ENCODE measurements around the gene PADI1.

The PADI1 gene

DNA sequence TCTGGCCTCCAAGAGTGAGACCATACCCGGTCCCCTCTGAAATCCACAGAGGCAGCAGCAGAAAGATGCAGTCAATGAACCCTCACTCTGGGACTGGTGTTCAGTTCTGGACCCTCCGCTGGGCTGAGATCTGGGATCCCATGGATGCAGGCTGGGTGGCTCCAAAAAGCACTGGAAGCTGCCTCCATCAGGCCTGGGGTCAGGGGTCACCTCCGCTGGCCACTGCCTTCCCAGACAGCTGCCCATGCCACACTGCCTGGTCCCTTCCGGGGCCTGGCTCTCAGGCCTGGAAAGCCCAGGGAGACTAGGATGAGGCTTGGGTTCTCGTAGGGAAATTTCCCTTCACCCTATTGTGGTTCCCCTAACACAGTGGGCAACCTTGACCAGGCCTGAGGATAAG, 81.7 kb downstream of the PADI1 start:
- Histone ChIP-seq H3K27me3 (ENCODE audit: low read length) (no peaks in the 10 kb centered on the region), H3K79me2 (ENCODE audit: insufficient read depth, low read length) (no peaks in the 10 kb centered on the region), H3K36me3 (ENCODE audit: low read length) (no peaks in the 10 kb centered on the region), H3K9me2 (replicated peaks; ENCODE audit: insufficient read depth, low read length) (no peaks in the 10 kb centered on the region), H3K4me2 (ENCODE audit: low read depth, low read length, poor library complexity, severe bottlenecking) (no peak overlapping the region), H3K27ac (ENCODE audit: low read depth, low read length) (no peak overlapping the region), H3K4me3 (ENCODE audit: insufficient read depth, low read length, poor library complexity, severe bottlenecking) (no peak overlapping the region), H3F3A (ENCODE audit: insufficient read depth) (no peaks in the 10 kb centered on the region), H3K9ac (ENCODE audit: low read length) (no peak overlapping the region), H2AFZ (ENCODE audit: low read depth, low read length, severe bottlenecking) (no peak overlapping the region), H3K9me3 (ENCODE audit: insufficient read depth, low read length) (no peaks in the 10 kb centered on the region), H4K20me1 (ENCODE audit: low read depth, low read length) (no peaks in the 10 kb centered on the region)
- no peak for TF ChIP-seq EZH2phosphoT487 (conservative IDR thresholded peaks at IDR 0.05; ENCODE audit: low read length)
- no peak for TF ChIP-seq CTCF (IDR thresholded peaks at IDR 0.05; ENCODE audit: insufficient read depth, low read length, poor library complexity, severe bottlenecking)

- no peaks in the 10 kb centered on the region for H3K79me2 ChIP-seq (ENCODE audit: insufficient read depth, low read length)
- no peak overlapping the region for H3K9ac ChIP-seq (ENCODE audit: low read length)
- H2AFZ ChIP-seq (ENCODE audit: low read depth, low read length, severe bottlenecking), result no peak overlapping the region
- TF ChIP-seq EZH2phosphoT487 (conservative IDR thresholded peaks at IDR 0.05; ENCODE audit: low read length), result no peak
- no peak for TF ChIP-seq CTCF (IDR thresholded peaks at IDR 0.05; ENCODE audit: insufficient read depth, low read length, poor library complexity, severe bottlenecking)
- no peak overlapping the region for H3K27ac ChIP-seq (ENCODE audit: low read depth, low read length)
- H3K9me2 ChIP-seq (replicated peaks; ENCODE audit: insufficient read depth, low read length), result no peaks in the 10 kb centered on the region
- H3K9me3 ChIP-seq (ENCODE audit: insufficient read depth, low read length), result no peaks in the 10 kb centered on the region
- H4K20me1 ChIP-seq (ENCODE audit: low read depth, low read length), result no peaks in the 10 kb centered on the region
- no peaks in the 10 kb centered on the region for H3K36me3 ChIP-seq (ENCODE audit: low read length)
- no peaks in the 10 kb centered on the region for H3K27me3 ChIP-seq (ENCODE audit: low read length)
- H3K4me3 ChIP-seq (ENCODE audit: insufficient read depth, low read length, poor library complexity, severe bottlenecking), result no peak overlapping the region
- no peak overlapping the region for H3K4me2 ChIP-seq (ENCODE audit: low read depth, low read length, poor library complexity, severe bottlenecking)
- H3F3A ChIP-seq (ENCODE audit: insufficient read depth), result no peaks in the 10 kb centered on the region
Observed at GRCh38 chr1:17287130-17287776, 82.3 kb downstream of the PADI1 start.

GRCh38 chr1:17289721-17290120, 84.8 kb downstream of the PADI1 start:
- Histone ChIP-seq H3K9me3 (ENCODE audit: insufficient read depth, low read length) (no peaks in the 10 kb centered on the region), H3K27me3 (ENCODE audit: low read length) (no peaks in the 10 kb centered on the region), H3K27ac (ENCODE audit: low read depth, low read length) (no peak overlapping the region), H3F3A (ENCODE audit: insufficient read depth) (no peaks in the 10 kb centered on the region), H2AFZ (ENCODE audit: low read depth, low read length, severe bottlenecking) (no peak overlapping the region), H3K9me2 (replicated peaks; ENCODE audit: insufficient read depth, low read length) (no peaks in the 10 kb centered on the region), H3K9ac (ENCODE audit: low read length) (no peak overlapping the region), H4K20me1 (ENCODE audit: low read depth, low read length) (no peaks in the 10 kb centered on the region), H3K4me3 (ENCODE audit: insufficient read depth, low read length, poor library complexity, severe bottlenecking) (no peak overlapping the region), H3K4me2 (ENCODE audit: low read depth, low read length, poor library complexity, severe bottlenecking) (no peak overlapping the region), H3K79me2 (ENCODE audit: insufficient read depth, low read length) (no peaks in the 10 kb centered on the region), H3K36me3 (ENCODE audit: low read length) (no peaks in the 10 kb centered on the region)
- TF ChIP-seq EZH2phosphoT487 (conservative IDR thresholded peaks at IDR 0.05; ENCODE audit: low read length) (no peak), CTCF (IDR thresholded peaks at IDR 0.05; ENCODE audit: insufficient read depth, low read length, poor library complexity, severe bottlenecking) (no peak)

Measured in SU-DHL-6 (cell line).